ENCODE results near the gene ZCCHC10.

ZCCHC10 gene

GRCh38 chr5:133066045-133066444 is 39.7 kb upstream of the ZCCHC10 start:
- no peak for DNase-seq
- TF ChIP-seq CTCF (IDR thresholded peaks at IDR 0.05; ENCODE audit: low read length): no peak
- Histone ChIP-seq H3K36me3 (replicated peaks; ENCODE audit: insufficient read depth, low read length) (no peaks in the 10 kb centered on the region; the same call in 1 of the 2 replicates), H3K27me3 (replicated peaks; ENCODE audit: insufficient read depth, low read length) (no peaks in the 10 kb centered on the region), H3K9me3 (replicated peaks; ENCODE audit: insufficient read depth, low read length) (no peaks in the 10 kb centered on the region), H2AFZ (ENCODE audit: low read length) (no peak overlapping the region), H3K9me2 (replicated peaks; ENCODE audit: insufficient read depth, low read length) (no peaks in the 10 kb centered on the region), H4K20me1 (ENCODE audit: insufficient read depth, low read length) (no peaks in the 10 kb centered on the region; the same call in 1 of the 2 replicates), H3K79me2 (ENCODE audit: low read length) (peaks cover 89% of the 10 kb centered on the region), H3K4me1 (ENCODE audit: low read length) (no peaks in the 10 kb centered on the region), H3K4me3 (ENCODE audit: low read length) (no peak overlapping the region), H3K4me2 (ENCODE audit: low read depth, low read length) (no peak overlapping the region), H3K9ac (ENCODE audit: low read length) (no peak overlapping the region), H3F3A (ENCODE audit: insufficient read depth, low read length) (peaks cover 18% of the 10 kb centered on the region), H3K27ac (ENCODE audit: low read length) (no peak overlapping the region)

GRCh38 chr5:133065471-133065870 is 39.1 kb upstream of the ZCCHC10 start:
- TF ChIP-seq EZH2phosphoT487 (IDR thresholded peaks at IDR 0.05; ENCODE audit: low read length): no peak
- no peak for TF ChIP-seq EZH2 (optimal IDR thresholded peaks at IDR 0.05; ENCODE audit: low read depth, low read length)
- no peak for TF ChIP-seq CTCF (IDR thresholded peaks at IDR 0.05; ENCODE audit: low read length)
- Histone ChIP-seq H3F3A (ENCODE audit: insufficient read depth, low read length) (peaks cover 18% of the 10 kb centered on the region), H2AFZ (ENCODE audit: low read length) (no peak overlapping the region), H4K20me1 (ENCODE audit: insufficient read depth, low read length) (no peaks in the 10 kb centered on the region; the same call in 1 of the 2 replicates), H3K9me3 (replicated peaks; ENCODE audit: insufficient read depth, low read length) (no peaks in the 10 kb centered on the region), H3K4me1 (ENCODE audit: low read length) (no peaks in the 10 kb centered on the region), H3K79me2 (ENCODE audit: low read length) (peaks cover 91% of the 10 kb centered on the region), H3K36me3 (replicated peaks; ENCODE audit: insufficient read depth, low read length) (no peaks in the 10 kb centered on the region; the same call in 1 of the 2 replicates), H3K27me3 (replicated peaks; ENCODE audit: insufficient read depth, low read length) (no peaks in the 10 kb centered on the region), H3K9me2 (replicated peaks; ENCODE audit: insufficient read depth, low read length) (no peaks in the 10 kb centered on the region), H3K27ac (ENCODE audit: low read length) (no peak overlapping the region), H3K4me2 (ENCODE audit: low read depth, low read length) (no peak overlapping the region), H3K9ac (ENCODE audit: low read length) (no peak overlapping the region), H3K4me3 (ENCODE audit: low read length) (no peak overlapping the region)
- DNase-seq: no peak

GRCh38 chr5:133063965-133064364 is 37.6 kb upstream of the ZCCHC10 start:
- H3K4me2 ChIP-seq (ENCODE audit: low read depth, low read length): peak overlapping the region; percentile 37; the same call in 1 of the 2 replicates
- peaks cover 94% of the 10 kb centered on the region for H3K79me2 ChIP-seq (ENCODE audit: low read length)
- no peaks in the 10 kb centered on the region for H3K36me3 ChIP-seq (replicated peaks; ENCODE audit: insufficient read depth, low read length)
- no peaks in the 10 kb centered on the region; the same call in 1 of the 2 replicates for H4K20me1 ChIP-seq (ENCODE audit: insufficient read depth, low read length)
- H3K9me2 ChIP-seq (replicated peaks; ENCODE audit: insufficient read depth, low read length): no peaks in the 10 kb centered on the region
- H3K27ac ChIP-seq (ENCODE audit: low read length): peak overlapping the region; percentile 73; the same call in 1 of the 2 replicates
- DNase-seq: peak; percentile 88
- no peaks in the 10 kb centered on the region for H3K4me1 ChIP-seq (ENCODE audit: low read length)
- H3K27me3 ChIP-seq (replicated peaks; ENCODE audit: insufficient read depth, low read length): no peaks in the 10 kb centered on the region
- TF ChIP-seq EZH2 (optimal IDR thresholded peaks at IDR 0.05; ENCODE audit: low read depth, low read length): no peak
- no peak for TF ChIP-seq EZH2phosphoT487 (IDR thresholded peaks at IDR 0.05; ENCODE audit: low read length)
- no peak for TF ChIP-seq CTCF (IDR thresholded peaks at IDR 0.05; ENCODE audit: low read length)
- peak overlapping the region; percentile 27; the same call in 1 of the 2 replicates for H3K9ac ChIP-seq (ENCODE audit: low read length)
- no peaks in the 10 kb centered on the region for H3K9me3 ChIP-seq (replicated peaks; ENCODE audit: insufficient read depth, low read length)
- H3F3A ChIP-seq (ENCODE audit: insufficient read depth, low read length): peaks cover 18% of the 10 kb centered on the region
- peak overlapping the region; percentile 24 for H3K4me3 ChIP-seq (ENCODE audit: low read length)
- H2AFZ ChIP-seq (ENCODE audit: low read length): no peak overlapping the region

Measured in MM.1S (cell line).